Thyroid gland (tissue), 4 donors: Measurements from ENCODE around the gene LENG9.

Source experiments
- CTCF ChIP-seq, 6 experiments: fragments of 200-600 bp in 3 of 6; fragments of 450-650 bp in 3 of 6; sonication (generic) in 3 of 6; IDR thresholded peaks; one replicate each; pipeline ENCODE4 v1.5.1; 2016 to 2019; ENCODE audit warnings: antibody characterized with exemption in 6 of 6, mild to moderate bottlenecking in 2 of 6, inconsistent platforms in 1 of 6, moderate library complexity in 1 of 6
- POLR2A ChIP-seq, 2 donors: fragments of 450-650 bp; IDR thresholded peaks; one replicate each; pipeline ENCODE4 v1.6.1; 2017; ENCODE audit warnings: antibody characterized with exemption in 2 of 2, mild to moderate bottlenecking in 2 of 2, moderate library complexity in 1 of 2

- peak in 2 of 6 experiments; percentile 26 to 53 for TF ChIP-seq CTCF (IDR thresholded peaks at IDR 0.05)
- TF ChIP-seq POLR2A (IDR thresholded peaks at IDR 0.05): no peak
Observed at GRCh38 chr19:54478677-54479266, 15.2 kb upstream of the LENG9 start.
